Measurements from ENCODE around the gene ATP10D. TPM values are rescaled to one million over a fixed set of nuclear protein-coding genes. Genes with fewer than 3 reads are reported as not detected.

ATP10D gene
- total RNA-seq (10 to 100 TPM in 1 of 2 donors, 1 to 10 TPM in 1; 7.1 to 14.6 TPM), polyA plus RNA-seq (ENCODE audit: insufficient read depth, low read depth, low replicate concordance) (7.9 TPM)
- long read RNA-seq, donor 1, partial matches to known transcripts: 6 of 7 reads
- long read RNA-seq, donor 1, other reads (novel, unspliced or antisense): 0 of 7 reads
- long read RNA-seq, donor 2: 0 reads

GRCh38 chr4:47485047-47485692, at the start of gene ATP10D:
Gene ATP10D (plus strand): TSS chr4:47485275. CDS start chr4:47512541, 27,266 bp downstream.
- H3K4me3 ChIP-seq: peak within 1 kb of the TSS; percentile 58 to 76
- 0 to 1% methylated on average over 23 to 34 of the region's 34 CpGs for WGBS, 2 donors
- H3K27ac ChIP-seq: peak within 1 kb of the TSS; percentile 87 to 94
- H3K27me3 ChIP-seq: no peaks in the 10 kb centered on the region
- peaks cover 2% of the 10 kb centered on the region for H3K4me1 ChIP-seq
- intact Hi-C loops (cut with DNase I; ENCODE audit: low total_unique reads): no loop called here
- no peaks in the 10 kb centered on the region for H3K36me3 ChIP-seq (ENCODE audit: low read depth, missing control alignments)
- DNase-seq: peak; percentile 97
- TF ChIP-seq CTCF (IDR thresholded peaks at IDR 0.05) (peak in 1 of 3 experiments; percentile 16), POLR2A (IDR thresholded peaks at IDR 0.05) (peak; percentile 80)
- H3K9me3 ChIP-seq: no peaks in the 10 kb centered on the region

- no peak for DNase-seq
- no peaks in the 10 kb centered on the region for H3K4me1 ChIP-seq
- 82 to 93% methylated on average over 5 of the region's 5 CpGs for WGBS, 2 donors
- no peak overlapping the region for H3K4me3 ChIP-seq
- TF ChIP-seq CTCF (IDR thresholded peaks at IDR 0.05): no peak
- no peak for TF ChIP-seq POLR2A (IDR thresholded peaks at IDR 0.05)
- H3K27ac ChIP-seq: no peak overlapping the region
- no peaks in the 10 kb centered on the region for H3K36me3 ChIP-seq (ENCODE audit: low read depth, missing control alignments)
- H3K9me3 ChIP-seq: no peaks in the 10 kb centered on the region
- H3K27me3 ChIP-seq: no peaks in the 10 kb centered on the region
- intact Hi-C loops (cut with DNase I; ENCODE audit: low total_unique reads): no loop called here
Measured at GRCh38 chr4:47442980-47443379, 42.1 kb upstream of the ATP10D start.

GRCh38 chr4:47444031-47444430, 41.0 kb upstream of the ATP10D start:
- H3K4me1 ChIP-seq: no peaks in the 10 kb centered on the region
- H3K9me3 ChIP-seq: no peaks in the 10 kb centered on the region
- intact Hi-C loops (cut with DNase I; ENCODE audit: low total_unique reads): no loop called here
- WGBS, 2 donors: 95 to 96% methylated on average over 2 of the region's 2 CpGs
- DNase-seq: no peak
- H3K27ac ChIP-seq: no peak overlapping the region
- no peaks in the 10 kb centered on the region for H3K36me3 ChIP-seq (ENCODE audit: low read depth, missing control alignments)
- TF ChIP-seq POLR2A (IDR thresholded peaks at IDR 0.05): no peak
- TF ChIP-seq CTCF (IDR thresholded peaks at IDR 0.05): no peak
- no peak overlapping the region for H3K4me3 ChIP-seq
- H3K27me3 ChIP-seq: no peaks in the 10 kb centered on the region

- Histone ChIP-seq H3K4me3 (no peak overlapping the region), H3K9me3 (no peaks in the 10 kb centered on the region), H3K4me1 (no peaks in the 10 kb centered on the region), H3K27ac (no peak overlapping the region), H3K27me3 (no peaks in the 10 kb centered on the region), H3K36me3 (ENCODE audit: low read depth, missing control alignments) (no peaks in the 10 kb centered on the region)
- DNase-seq: no peak
- TF ChIP-seq CTCF (IDR thresholded peaks at IDR 0.05): no peak
- TF ChIP-seq POLR2A (IDR thresholded peaks at IDR 0.05): no peak
- WGBS, 2 donors: 50 to 62% methylated on average over 4 of the region's 4 CpGs
- intact Hi-C loops (cut with DNase I; ENCODE audit: low total_unique reads): no loop called here
Measured at GRCh38 chr4:47451657-47452056, 33.4 kb upstream of the ATP10D start.

All from testis (tissue), 5 donors.